8988T (cell line): ENCODE results near the gene DCDC1.

ENCODE experiments used
- DNase-seq: peaks from one replicate; pipeline ENCODE4 v3.0.0; 2011

DCDC1 gene

DNA sequence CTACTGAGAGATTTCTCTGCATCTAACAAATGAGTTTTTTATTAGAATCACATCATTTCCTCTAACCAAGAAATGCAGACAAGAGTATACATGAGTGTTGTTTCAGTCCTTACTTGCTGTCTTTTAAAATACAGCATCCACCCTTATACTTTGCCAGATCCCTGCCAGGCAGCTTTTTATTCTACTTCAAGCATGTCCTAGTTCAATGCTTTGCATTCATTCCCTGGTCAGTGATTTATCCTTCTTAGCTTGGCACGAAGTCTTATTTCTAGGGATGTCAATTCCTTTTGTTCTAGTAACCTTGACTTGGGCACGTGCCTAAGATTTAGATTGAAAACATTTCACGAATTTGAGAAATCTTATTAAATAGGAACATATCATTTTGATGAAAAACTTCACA lies 476.2 kb downstream of the DCDC1 start:
- no peak for DNase-seq

DNA sequence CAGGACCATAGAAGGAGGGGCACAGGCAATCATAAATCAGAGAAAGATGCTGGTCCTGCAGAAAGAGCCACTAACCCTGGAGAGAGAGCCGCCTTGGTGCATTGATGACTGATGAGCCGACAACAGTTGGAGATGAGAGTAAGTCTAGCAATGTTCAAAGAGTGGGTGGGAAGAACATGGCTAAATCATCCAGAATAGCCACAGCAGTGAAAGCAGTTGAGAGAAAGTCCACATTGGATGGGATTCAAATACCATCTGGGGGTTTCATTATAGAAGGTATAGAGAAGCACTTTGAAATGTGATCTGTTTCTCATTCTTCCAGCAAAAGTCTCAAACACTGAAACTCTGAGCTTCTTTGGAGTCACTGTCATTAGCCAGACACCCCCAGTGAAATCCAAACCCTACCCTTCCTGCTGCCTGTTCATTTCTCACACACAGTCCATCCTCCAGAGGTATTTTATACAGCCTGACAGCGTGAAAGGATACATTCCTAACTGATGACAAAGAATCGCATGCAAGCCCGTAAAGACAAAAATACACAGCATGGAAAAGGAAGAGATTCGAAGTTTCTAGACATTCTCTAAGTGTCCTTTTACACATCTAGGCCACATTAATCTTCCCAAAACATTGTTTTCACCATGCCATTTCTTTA lies 480.3 kb downstream of the DCDC1 start:
- no peak for DNase-seq

DNA sequence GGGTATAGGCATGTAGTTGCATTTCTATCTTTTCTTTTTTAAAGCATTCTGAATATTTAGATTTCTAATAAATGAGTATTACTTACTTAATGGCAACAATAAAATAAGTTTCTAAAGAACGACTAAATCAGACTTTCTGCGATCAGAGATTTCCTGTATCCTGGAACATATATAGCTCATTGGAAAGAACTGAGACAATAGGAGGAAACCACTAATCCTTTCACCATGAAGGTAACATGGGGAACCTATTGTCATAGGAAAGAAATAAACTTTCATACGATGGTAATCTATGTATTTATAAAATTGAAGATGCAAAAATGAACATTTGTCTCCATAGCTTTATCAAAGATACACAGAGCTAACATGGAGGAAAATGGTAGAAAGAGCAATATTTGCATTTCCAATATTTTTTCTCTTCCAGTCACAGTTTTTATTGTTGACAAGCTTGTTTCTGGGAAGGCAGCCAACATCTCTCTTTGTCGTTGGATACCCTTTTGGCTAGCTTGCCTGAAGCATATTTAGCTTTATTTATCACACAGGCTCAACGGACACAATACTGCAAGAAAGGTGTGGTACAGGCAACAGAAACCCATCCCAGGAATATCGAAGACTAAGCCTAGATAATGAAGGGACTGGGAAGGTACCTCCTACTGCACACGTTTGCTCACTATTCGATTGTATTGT lies 490.1 kb downstream of the DCDC1 start:
- DNase-seq = no peak

DNA sequence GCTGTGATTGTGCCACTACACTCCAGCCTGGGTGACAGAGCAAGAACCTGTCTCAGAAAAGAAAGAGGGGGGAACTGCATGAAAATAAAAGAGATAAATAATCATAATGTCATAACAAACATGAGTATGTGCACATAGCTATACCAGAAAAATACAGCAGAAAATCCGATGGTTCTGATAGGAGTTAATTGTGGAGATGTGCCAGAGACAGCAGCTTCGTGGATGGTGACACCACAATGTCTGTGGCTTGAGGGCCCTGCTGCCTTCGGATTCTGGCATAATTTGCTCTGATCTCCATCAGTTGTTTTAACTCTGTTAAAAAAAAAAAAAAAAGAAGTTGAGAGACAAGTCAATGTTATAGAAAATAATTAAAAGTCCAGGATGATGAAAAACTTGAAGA lies 491.1 kb downstream of the DCDC1 start:
- no peak for DNase-seq

DNA sequence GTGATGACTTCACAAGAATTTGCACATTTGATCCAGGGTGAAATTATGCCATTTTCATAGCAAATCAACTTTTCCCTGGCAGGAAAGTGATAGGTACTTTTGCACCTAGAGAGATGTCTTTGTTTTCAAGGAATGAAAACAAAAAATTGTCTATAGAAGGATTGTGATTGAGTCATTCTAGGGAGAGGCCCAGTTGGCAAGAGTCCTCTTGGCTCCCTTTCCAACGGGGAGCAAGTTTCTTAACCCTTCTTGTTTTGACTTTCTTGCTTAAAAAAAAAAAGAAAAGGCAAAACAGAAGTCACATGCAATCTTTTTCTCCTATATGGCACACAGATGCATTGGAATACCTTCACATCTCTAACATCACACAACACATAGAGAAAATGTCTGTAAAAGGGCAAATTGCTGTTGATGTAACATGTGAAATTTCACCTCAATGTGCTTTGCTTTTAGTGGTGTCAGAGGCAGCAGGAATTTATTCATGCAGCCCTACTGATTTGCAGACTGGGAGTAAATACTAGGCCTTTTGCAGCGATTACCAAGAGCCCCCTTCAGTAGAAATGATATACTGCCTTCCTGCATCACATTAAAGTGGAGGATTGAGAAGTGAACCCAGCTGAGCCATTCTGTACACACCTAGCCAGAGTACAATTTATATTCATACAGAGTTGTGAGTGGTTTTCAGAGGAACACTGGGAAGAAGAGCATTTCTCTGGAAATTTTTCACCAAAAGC lies 492.7 kb downstream of the DCDC1 start:
- DNase-seq = no peak

DNA sequence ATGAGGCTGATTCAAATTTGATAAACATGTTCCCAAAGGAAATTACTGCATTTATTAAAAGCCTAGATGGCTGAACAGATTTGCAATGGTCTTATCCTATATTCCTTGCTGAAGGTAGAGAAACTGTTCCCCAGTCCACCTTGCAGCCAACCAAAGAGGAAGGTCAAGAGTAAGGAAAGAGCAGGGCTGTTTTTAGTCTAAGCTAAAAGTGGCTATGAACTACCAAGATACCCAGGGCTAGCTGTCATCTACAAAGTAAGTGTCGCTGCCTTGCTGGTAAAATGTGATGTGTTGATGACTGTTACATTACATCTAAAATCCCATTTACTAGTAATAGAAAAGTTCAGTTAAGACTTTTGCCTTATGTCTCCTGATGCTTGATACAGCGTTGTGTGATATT lies 493.3 kb downstream of the DCDC1 start:
- no peak for DNase-seq

DNA sequence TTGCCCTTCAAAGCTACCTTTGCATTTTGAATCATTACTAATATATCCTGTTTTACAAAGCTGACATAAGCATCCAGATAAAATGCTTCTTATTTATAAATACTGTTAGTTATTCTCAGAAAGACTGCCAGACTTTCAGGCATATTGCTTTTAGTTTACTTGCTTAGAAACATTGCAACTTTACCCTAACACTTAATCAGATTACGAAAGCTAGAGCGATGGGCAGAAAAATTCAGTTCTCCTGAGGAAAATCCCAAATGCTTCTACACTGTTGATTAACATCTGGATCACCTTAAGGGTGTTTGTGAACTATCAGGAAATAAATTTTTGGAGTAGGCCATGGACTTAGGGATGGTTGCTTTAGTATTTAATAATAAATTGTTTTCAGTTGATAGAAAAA lies 493.7 kb downstream of the DCDC1 start:
- DNase-seq = no peak

DNA sequence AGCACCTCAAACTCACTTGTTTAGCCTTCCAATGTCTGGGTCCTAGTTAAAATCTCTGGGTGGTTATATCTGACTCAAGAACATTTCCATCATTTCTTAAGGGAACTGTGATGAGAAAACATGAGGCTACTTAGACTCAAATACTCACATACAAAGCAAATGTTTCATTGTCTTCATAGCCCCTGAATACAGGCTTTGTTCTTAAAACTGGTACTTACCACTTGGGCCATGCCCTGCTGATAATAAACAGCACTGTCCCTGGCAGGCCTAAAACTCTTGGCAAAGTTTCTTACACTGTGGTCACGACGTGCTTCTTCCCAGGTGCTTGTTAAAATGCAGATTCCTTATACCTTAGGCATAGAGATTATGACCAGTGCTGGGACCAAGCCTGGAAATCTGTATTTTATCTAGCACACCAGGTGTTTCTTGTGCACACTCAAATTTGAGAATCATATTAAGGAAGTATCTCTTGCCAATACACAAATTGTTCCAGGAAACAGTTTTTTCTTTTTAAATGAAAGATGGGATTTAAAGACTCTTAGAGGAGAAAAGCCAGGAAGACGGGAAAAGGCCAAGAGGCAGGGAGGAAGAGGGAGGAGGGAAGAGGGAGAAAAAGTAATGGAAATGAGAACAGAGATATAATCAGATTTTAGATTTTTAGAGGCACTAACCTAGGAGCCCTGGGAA lies 495.5 kb downstream of the DCDC1 start:
- DNase-seq = no peak

DNA sequence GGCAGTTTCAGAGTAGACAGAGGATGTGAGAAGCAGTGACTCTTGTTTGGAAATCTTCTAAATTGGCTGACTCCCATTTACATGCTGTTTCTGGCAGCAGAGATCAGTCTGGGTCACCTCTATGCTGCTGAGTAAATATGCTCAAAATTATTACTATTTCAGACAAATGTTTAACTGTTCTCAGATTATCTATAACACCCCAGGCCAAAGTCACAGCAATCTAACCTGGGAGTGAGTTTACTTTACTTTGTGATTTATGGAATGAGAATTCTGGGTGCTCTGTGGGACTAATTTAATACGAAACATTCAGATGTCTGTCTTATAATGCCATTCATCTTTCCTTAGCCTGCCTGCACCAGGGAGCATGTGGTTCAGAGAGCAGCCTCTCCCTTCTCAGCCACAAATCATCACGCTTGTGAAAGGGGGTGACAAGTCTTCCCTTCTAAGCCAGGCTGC lies 500.9 kb downstream of the DCDC1 start:
- DNase-seq = no peak

DNA sequence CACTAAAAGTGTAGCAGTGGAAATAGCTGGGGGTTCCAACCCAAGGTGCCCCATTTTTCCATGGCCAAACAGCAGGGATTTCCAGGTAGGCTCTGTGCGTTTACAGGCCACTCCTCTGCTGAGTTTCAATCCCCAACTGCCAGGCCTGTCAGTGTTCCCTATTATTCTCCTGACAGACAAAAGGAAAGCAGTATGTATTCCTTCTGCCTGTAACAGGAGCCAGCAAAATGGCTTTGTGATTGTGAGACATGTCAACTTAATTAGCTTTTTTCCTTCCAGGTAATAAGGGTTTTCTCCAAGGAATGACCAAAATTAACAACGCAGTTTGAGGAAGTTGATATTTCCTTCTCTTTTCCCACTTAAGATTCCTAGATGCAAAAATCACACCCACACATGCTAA lies 506.3 kb downstream of the DCDC1 start:
- DNase-seq = no peak

DNA sequence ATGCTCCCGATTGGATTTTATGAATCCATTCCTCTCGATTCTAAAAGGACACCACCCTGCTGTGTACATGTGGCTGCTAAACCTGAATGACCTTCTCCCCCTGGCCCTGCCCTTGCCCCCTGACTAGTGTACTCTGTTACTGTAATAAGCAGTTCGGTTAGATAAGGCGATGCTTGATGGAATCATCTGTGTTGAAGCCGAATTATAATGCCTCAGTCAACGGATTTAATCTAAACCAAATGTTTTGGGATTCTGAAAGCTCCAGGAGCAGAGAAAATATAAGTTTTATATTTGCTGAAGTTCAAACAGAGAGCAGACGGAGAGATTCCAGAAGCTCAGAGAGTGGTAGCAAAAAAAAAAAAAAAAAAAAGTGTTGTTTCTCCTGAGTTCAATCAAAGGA lies 508.0 kb downstream of the DCDC1 start:
- DNase-seq = no peak

DNA sequence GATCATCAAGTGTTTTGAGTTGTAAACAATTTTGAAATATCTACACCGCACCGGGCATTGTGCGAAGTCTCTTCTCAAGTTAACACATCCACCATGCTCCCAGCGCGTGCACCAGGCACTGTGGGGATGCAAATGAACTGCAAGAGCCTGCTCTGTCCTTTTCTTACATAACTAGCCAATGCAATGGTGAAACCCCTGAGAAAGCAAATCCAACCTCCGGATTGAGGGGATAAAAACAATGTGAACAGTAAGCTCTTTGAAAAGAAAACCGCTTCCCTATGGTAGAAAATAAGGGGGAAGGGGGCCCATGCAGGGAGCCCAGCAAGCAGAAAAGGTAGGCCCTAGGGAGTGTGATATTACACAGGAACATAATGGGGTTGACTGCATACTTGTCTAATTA lies 508.5 kb downstream of the DCDC1 start:
- no peak for DNase-seq

DNA sequence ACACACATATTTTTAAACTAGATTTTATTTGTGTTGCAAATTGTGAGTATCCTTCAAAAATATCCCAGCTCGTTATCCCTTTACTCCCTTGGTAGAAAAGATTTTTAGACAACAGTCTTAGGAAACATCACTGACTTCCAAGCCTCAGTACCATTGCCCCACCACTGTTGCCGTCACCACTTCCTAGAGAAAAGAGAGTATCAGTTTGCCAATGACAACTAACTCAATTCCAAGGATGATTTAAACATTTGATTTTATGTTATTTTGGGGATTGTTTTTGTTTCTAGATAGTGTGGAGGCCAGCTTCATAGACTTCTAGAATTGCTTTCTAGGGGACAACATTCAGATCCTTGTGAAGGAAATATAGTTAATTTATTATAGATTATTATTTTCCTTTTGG lies 509.4 kb downstream of the DCDC1 start:
- DNase-seq = no peak

DNA sequence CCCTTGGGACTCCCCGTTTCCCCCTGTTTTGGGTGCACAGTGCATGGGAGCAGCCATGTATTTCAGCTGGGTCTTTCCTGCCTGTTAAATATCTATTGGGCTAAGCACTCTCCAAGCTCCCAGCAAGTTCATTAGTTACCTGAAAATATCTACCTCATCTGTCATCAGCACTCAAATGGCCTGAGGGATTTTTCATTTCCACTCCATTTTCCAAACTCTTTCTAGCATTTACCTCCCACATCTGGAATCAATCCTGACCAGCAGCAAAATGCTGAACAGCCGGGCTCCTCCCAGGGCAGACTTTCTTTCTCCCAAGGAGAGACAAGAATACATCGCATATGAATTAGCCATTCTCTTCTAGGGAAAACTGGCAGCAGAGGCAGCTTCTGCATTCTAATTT lies 509.9 kb downstream of the DCDC1 start:
- no peak for DNase-seq

DNA sequence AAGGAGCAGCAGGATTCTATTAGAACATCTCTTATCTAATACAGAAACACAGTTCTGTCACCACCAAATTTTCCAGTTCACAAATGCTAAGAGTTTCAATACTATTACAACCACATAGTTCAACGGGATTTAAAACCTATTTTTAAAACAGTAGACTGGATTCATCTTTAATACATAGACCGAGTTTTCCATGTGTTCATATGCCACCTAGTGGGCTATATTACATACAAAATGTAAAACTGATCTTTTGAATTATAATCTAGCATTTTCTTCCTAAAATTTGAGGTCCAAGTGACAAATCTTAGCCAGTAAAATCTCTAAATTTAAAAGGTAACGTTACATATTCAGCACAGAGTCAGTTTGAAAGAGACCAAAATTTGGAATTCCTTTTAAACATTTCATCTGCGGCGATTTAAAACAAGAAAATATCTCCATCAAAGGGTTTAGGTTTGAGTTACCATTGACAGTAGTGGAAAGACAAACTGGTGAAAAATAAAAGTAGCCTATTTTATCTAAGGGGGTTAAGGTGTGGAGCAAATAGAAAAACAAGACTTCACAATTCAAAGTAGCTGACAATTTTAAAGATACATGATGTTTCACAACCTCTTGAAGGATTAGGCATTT lies 514.0 kb downstream of the DCDC1 start:
- DNase-seq = no peak

DNA sequence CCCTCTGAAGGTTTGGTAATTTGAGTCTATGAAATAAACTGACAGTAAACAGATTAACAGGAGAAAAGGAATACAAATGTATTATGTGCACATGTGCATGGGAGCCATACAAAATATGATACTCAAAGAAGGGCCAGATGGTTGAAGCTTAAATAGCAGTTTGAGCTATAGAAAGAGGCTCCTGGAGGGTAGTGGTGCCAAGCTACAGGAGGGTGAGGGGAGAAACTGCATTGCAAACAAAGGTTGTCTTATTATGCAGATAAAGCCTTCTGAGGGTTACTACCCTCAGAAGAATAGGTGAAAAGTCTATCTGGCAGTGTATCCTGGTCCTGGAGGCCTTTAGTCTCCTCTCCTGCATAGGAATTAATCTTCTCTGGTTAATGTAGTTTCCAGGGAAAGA lies 516.1 kb downstream of the DCDC1 start:
- DNase-seq = no peak

DNA sequence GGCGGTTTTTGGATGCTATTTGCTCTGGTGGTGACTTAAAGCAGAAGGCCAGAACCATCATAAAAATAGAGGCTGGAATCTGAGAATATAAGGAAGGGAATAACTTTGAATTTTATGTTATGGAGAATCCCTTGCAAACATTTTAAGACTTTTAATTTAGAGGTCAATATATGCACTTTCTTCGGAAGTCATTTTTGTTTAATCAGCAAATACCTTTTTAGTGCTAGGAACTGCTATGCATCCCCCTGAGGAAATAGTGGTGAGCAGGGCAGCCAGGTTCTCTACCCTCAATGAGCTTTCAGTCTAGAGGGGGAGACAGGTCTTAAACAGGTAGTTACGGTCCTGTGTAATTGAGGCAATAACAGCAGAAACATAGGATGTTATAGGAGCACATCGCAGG lies 516.9 kb downstream of the DCDC1 start:
- no peak for DNase-seq

DNA sequence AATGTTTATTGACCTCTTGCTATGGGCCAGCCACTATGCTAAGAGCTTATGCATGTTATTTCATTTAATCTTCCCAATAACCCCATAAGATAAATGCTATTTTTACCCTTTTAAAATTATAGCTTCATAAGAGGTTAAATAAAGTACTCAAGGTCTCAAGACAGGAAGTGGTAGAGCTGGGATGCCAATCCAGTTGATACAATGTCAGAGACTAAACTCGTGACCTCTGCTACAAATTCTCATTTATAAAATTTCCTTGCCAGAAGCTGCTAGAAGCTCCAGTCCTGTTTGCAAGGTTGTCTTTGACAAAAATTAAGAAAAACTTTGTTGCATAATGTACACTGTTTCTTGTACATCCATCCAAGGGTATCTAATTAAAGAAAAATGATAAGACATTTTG lies 517.4 kb downstream of the DCDC1 start:
- no peak for DNase-seq

DNA sequence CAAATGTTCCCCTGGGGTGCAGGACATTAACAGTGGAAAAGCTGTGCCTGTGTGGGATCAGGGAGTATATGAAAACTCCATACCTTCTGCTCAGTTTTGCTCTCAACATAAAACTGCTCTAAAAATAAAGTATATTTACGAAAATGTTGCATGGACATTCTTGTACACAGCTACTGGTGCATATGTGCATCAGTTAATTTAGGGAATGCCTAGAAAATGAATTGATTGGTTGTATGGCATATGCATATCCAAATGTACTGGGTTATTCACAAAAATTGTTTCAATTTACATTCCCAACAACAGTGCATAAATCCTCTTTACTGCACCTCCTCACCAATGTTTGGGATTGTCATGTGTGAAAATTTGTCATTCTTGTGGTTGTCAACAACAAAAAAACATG lies 532.3 kb downstream of the DCDC1 start:
- DNase-seq = no peak

DNA sequence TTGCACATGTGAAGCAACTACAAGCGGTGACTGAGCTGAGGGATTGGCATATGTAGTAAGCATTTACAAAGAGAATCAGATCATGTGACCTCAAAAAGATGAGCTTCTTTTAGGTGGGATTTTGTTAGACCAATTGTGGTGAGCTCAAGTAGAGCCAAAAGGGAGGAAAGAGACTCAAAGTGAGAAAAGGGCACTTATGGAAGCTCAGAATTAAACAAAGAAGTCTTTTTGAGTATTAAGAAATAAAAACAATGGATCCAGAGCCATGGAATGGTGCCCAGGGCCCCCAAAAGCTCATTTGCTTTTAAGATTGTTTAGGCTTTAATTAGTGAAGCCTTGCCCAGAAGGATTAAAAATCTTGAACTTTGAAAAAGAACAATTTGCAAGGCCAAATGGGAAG lies 536.7 kb downstream of the DCDC1 start:
- no peak for DNase-seq

DNA sequence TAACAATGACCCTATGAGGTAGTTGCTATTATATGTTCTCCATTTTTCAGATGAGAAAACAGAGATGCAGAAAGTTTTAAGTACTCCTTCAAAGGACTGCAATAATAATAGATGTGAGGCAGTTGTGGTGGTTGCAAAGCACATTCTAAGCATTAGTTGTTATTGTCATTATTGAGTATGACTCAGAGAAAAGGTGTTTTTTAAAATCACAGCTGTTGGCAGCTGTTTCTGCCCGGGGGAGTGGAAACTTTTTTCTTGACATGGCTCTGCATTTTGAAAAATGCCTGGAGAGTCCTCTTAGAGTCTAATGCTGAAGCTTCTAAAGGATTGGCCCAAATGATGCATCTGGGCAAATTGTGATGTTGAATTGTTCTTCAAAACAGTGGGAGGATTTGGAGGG lies 538.9 kb downstream of the DCDC1 start:
- DNase-seq = no peak

DNA sequence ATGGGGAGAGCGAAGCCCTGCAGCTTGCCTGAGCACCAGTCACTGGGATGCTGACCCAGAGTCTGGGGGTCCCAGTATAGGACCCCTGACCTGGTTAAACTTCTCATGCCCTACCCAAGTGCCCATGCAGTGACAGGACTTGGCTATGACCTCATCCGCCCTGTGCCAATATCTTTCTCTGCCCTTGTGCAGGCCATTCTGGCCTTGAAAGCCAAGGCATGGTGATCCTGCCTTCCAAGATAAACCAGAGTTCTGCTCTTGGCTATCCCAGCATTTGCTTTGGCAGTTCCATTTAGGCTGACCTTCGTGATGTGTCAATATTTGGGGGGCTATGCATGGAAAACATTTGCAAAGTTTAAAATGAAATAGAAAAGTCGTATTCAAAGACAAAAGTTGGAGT lies 542.6 kb downstream of the DCDC1 start:
- DNase-seq = no peak

DNA sequence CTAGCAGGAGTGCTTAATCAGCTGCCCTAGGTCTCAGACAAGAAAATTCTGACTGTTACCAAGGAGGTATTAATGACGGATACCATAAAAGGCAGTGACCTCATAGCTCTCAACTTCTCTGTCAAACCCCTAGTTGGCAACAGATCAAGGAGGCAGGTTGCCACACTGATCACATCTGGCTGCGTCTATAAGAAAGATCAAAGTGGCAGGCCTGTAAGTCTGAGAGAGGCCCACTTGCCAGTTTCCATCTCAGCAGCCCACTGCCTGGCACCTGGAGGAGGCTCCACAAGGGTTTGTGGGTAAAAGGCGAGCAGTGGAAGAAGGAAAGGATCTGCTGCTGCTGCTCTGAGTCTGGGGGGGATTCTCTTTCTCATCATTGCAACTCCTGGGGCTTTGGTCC lies 543.8 kb downstream of the DCDC1 start:
- DNase-seq = no peak
